Right lobe of liver (tissue), 4 donors: ENCODE results near the gene RTP4.

ENCODE experiments used
- POLR2A ChIP-seq: fragments of 450-650 bp; IDR thresholded peaks from one replicate; pipeline ENCODE4 v1.6.1; 2017; ENCODE audit warnings: antibody characterized with exemption, mild to moderate bottlenecking
- TF ChIP-seq, protein P1 (sequence below), 4 donors: fragments of 200-600 bp in 3 of 4; fragments of 450-650 bp in 1 of 4; IDR thresholded peaks; one replicate each; pipeline versions ENCODE4 v1.5.1 to v1.8.0; 2016 to 2022; ENCODE audit warnings: antibody characterized with exemption in 4 of 4, mild to moderate bottlenecking in 2 of 4
- donor health status: DM: no; HTN: no; CAD: no.
- donor health status: DM: no; HTN: no; CAD: no.
- donor health status: DM: no; HTN: yes; CAD: no.

DNA sequence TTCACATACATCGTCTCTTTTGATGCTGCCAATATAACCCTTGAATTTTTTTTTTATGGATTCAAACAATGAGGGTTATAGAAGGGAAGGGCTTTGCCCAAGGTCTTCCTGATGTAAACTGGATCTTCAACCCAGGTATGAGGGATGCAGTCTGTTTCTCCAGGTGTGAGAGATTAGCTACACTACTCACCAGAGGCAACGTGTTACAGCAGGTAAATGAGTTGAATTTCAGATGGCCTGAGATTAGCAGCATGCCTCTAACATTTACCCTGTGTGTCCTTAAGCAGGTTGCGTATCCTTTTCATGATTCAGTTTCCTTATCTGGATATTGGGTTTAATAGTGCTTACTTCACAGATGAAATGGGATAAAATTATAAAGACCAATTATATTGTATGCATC, 1.9 kb downstream of the RTP4 start:
- TF ChIP-seq, protein P1, sequence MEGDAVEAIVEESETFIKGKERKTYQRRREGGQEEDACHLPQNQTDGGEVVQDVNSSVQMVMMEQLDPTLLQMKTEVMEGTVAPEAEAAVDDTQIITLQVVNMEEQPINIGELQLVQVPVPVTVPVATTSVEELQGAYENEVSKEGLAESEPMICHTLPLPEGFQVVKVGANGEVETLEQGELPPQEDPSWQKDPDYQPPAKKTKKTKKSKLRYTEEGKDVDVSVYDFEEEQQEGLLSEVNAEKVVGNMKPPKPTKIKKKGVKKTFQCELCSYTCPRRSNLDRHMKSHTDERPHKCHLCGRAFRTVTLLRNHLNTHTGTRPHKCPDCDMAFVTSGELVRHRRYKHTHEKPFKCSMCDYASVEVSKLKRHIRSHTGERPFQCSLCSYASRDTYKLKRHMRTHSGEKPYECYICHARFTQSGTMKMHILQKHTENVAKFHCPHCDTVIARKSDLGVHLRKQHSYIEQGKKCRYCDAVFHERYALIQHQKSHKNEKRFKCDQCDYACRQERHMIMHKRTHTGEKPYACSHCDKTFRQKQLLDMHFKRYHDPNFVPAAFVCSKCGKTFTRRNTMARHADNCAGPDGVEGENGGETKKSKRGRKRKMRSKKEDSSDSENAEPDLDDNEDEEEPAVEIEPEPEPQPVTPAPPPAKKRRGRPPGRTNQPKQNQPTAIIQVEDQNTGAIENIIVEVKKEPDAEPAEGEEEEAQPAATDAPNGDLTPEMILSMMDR (IDR thresholded peaks at IDR 0.05) = no peak
- no peak for TF ChIP-seq POLR2A
